Loucy (cell line): ENCODE measurements around the gene NSMCE1.
"Not testable (repeated sequence)": the region's sequence is repeated elsewhere in the genome, so short reads cannot be mapped to it uniquely, and the experiment has no call there.

Source experiments
- H2AFZ ChIP-seq: fragments of 200-600 bp; sonication (generic); 2 replicates; pipeline ENCODE4 v1.6.0; 2016; ENCODE audit warnings: antibody characterized with exemption, mild to moderate bottlenecking, low read length, moderate library complexity
- H3F3A ChIP-seq: fragments of 200-600 bp; 2 replicates; pipeline ENCODE4 v1.6.0; 2016; ENCODE audit warnings: antibody characterized with exemption, low read depth, mild to moderate bottlenecking
- H3K27me3 ChIP-seq: fragments of 200-600 bp; sonication (generic); 2 replicates; pipeline ENCODE4 v1.6.1; 2014; ENCODE audit warnings: low read length, mild to moderate bottlenecking; ENCODE audit not compliant: insufficient read depth, poor library complexity, severe bottlenecking
- H3K36me3 ChIP-seq: fragments of 200-600 bp; sonication (generic); 2 replicates; pipeline ENCODE4 v1.6.1; 2016; ENCODE audit warnings: low read length; ENCODE audit not compliant: insufficient read depth
- H3K4me1 ChIP-seq: fragments of 200-600 bp; sonication (generic); 2 replicates; pipeline ENCODE4 v1.5.1; 2014; ENCODE audit warnings: low read length, mild to moderate bottlenecking; ENCODE audit not compliant: insufficient read depth, poor library complexity, severe bottlenecking
- H3K4me2 ChIP-seq: fragments of 200-600 bp; sonication (generic); 2 replicates; pipeline ENCODE4 v1.6.0; 2014; ENCODE audit warnings: antibody characterized with exemption, low read length, low read depth, mild to moderate bottlenecking; ENCODE audit not compliant: poor library complexity, severe bottlenecking
- H3K4me3 ChIP-seq: fragments of 200-600 bp; sonication (generic); 2 replicates; pipeline ENCODE4 v1.5.1; 2014; ENCODE audit warnings: low read length, mild to moderate bottlenecking, mixed read lengths; ENCODE audit not compliant: poor library complexity, severe bottlenecking
- H3K79me2 ChIP-seq: fragments of 200-600 bp; sonication (generic); 2 replicates; pipeline ENCODE4 v1.6.1; 2014; ENCODE audit warnings: low read length; ENCODE audit not compliant: insufficient read depth
- H3K9ac ChIP-seq: fragments of 200-600 bp; sonication (generic); 2 replicates; pipeline ENCODE4 v1.6.0; 2014; ENCODE audit warnings: mild to moderate bottlenecking, low read depth, low read length, moderate library complexity; ENCODE audit not compliant: poor library complexity, severe bottlenecking
- H3K9me2 ChIP-seq: fragments of 200-600 bp; sonication (generic); replicated peaks from 2 replicates; pipeline ENCODE4 v1.6.1; 2016; ENCODE audit warnings: low read depth, low read length, mixed read lengths
- H3K9me3 ChIP-seq: fragments of 200-600 bp; sonication (generic); 2 replicates; pipeline ENCODE4 v1.6.1; 2014; ENCODE audit warnings: mild to moderate bottlenecking, antibody characterized with exemption, low read length, low read depth; ENCODE audit not compliant: insufficient read depth
- H4K20me1 ChIP-seq: fragments of 200-600 bp; sonication (generic); 2 replicates; pipeline ENCODE4 v1.6.0; 2014; ENCODE audit warnings: antibody characterized with exemption, low read length, mild to moderate bottlenecking; ENCODE audit not compliant: insufficient read depth, poor library complexity, severe bottlenecking
- EZH2phosphoT487 ChIP-seq: fragments of 200-600 bp; IDR thresholded peaks from 2 replicates; pipeline ENCODE4 v1.6.1; 2018; ENCODE audit warnings: antibody characterized with exemption, mild to moderate bottlenecking, moderate library complexity, borderline replicate concordance
- TF ChIP-seq, protein P1 (sequence below): fragments of 200-600 bp; sonication (generic); conservative IDR thresholded peaks from 2 replicates; pipeline ENCODE4 v1.5.1; 2014; ENCODE audit warnings: mild to moderate bottlenecking, antibody characterized with exemption, low read length

Gene NSMCE1

GRCh38 chr16:27253526-27253930 lies 15.0 kb downstream of the NSMCE1 start:
- H2AFZ ChIP-seq: no peak overlapping the region
- 0 out of 2 replicates have a peak, but pooled peaks cover 3% of the 10 kb centered on the region for H3K36me3 ChIP-seq
- no peaks in the 10 kb centered on the region for H4K20me1 ChIP-seq
- no peak overlapping the region for H3K9ac ChIP-seq
- H3K27me3 ChIP-seq: no peaks in the 10 kb centered on the region
- H3K4me2 ChIP-seq: no peak overlapping the region
- H3K9me2 ChIP-seq: no peaks in the 10 kb centered on the region
- peaks cover 5% of the 10 kb centered on the region for H3K4me1 ChIP-seq
- no peaks in the 10 kb centered on the region for H3F3A ChIP-seq
- no peaks in the 10 kb centered on the region for H3K9me3 ChIP-seq
- no peaks in the 10 kb centered on the region for H3K79me2 ChIP-seq
- no peak overlapping the region for H3K4me3 ChIP-seq
- TF ChIP-seq, protein P1, sequence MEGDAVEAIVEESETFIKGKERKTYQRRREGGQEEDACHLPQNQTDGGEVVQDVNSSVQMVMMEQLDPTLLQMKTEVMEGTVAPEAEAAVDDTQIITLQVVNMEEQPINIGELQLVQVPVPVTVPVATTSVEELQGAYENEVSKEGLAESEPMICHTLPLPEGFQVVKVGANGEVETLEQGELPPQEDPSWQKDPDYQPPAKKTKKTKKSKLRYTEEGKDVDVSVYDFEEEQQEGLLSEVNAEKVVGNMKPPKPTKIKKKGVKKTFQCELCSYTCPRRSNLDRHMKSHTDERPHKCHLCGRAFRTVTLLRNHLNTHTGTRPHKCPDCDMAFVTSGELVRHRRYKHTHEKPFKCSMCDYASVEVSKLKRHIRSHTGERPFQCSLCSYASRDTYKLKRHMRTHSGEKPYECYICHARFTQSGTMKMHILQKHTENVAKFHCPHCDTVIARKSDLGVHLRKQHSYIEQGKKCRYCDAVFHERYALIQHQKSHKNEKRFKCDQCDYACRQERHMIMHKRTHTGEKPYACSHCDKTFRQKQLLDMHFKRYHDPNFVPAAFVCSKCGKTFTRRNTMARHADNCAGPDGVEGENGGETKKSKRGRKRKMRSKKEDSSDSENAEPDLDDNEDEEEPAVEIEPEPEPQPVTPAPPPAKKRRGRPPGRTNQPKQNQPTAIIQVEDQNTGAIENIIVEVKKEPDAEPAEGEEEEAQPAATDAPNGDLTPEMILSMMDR: no peak
- TF ChIP-seq EZH2phosphoT487: no peak

GRCh38 chr16:27252206-27252585 lies 16.4 kb downstream of the NSMCE1 start:
- Histone ChIP-seq H3K9ac (no peak overlapping the region), H3K4me2 (no peak overlapping the region), H3K4me3 (no peak overlapping the region), H3K27me3 (no peaks in the 10 kb centered on the region), H3K9me3 (no peaks in the 10 kb centered on the region), H3K9me2 (no peaks in the 10 kb centered on the region), H4K20me1 (no peaks in the 10 kb centered on the region), H2AFZ (no peak overlapping the region), H3F3A (no peaks in the 10 kb centered on the region), H3K4me1 (peaks cover 5% of the 10 kb centered on the region), H3K36me3 (0 out of 2 replicates have a peak, but pooled peaks cover 3% of the 10 kb centered on the region), H3K79me2 (no peaks in the 10 kb centered on the region)
- TF ChIP-seq EZH2phosphoT487: no peak

GRCh38 chr16:27251541-27252205 lies 16.9 kb downstream of the NSMCE1 start:
- H4K20me1 ChIP-seq: no peaks in the 10 kb centered on the region
- TF ChIP-seq, protein P1: no peak
- TF ChIP-seq EZH2phosphoT487: no peak
- H3K27me3 ChIP-seq: no peaks in the 10 kb centered on the region
- no peaks in the 10 kb centered on the region for H3K79me2 ChIP-seq
- no peak overlapping the region for H3K4me3 ChIP-seq
- no peak overlapping the region for H3K4me2 ChIP-seq
- 0 out of 2 replicates have a peak, but pooled peaks cover 3% of the 10 kb centered on the region for H3K36me3 ChIP-seq
- H3K9me2 ChIP-seq: no peaks in the 10 kb centered on the region
- no peak overlapping the region for H3K9ac ChIP-seq
- H2AFZ ChIP-seq: no peak overlapping the region
- peaks cover 5% of the 10 kb centered on the region for H3K4me1 ChIP-seq
- no peaks in the 10 kb centered on the region for H3K9me3 ChIP-seq
- H3F3A ChIP-seq: no peaks in the 10 kb centered on the region

GRCh38 chr16:27248886-27249285 lies 19.7 kb downstream of the NSMCE1 start:
- H3K79me2 ChIP-seq, H3K27me3 ChIP-seq, H3K9me3 ChIP-seq, H3K9me2 ChIP-seq, H3K4me1 ChIP-seq, H3F3A ChIP-seq, H3K9ac ChIP-seq, H3K4me3 ChIP-seq, H4K20me1 ChIP-seq, H3K36me3 ChIP-seq, H2AFZ ChIP-seq, H3K4me2 ChIP-seq: not testable (repeated sequence)
